ENCODE measurements around the gene OR13C5.
"Not testable (repeated sequence)": the region's sequence is repeated elsewhere in the genome, so short reads cannot be mapped to it uniquely, and the experiment has no call there.

Gene OR13C5

GRCh38 chr9:104599313-104599712 lies at the start of gene OR13C5:
OR13C5 (minus strand) TSS chr9:104599413; CDS start chr9:104599413, 0 bp downstream.
- in situ Hi-C loops (cut with MboI; ENCODE audit: low sequenced_read_pairs), result not testable (repeated sequence)

GRCh38 chr9:104635456-104635855 lies 36.2 kb upstream of the OR13C5 start:
- in situ Hi-C loops (cut with MboI; ENCODE audit: low sequenced_read_pairs), result no loop called here

GRCh38 chr9:104633976-104634520 lies 34.8 kb upstream of the OR13C5 start:
- in situ Hi-C loops (cut with MboI; ENCODE audit: low sequenced_read_pairs), result no loop called here

- in situ Hi-C loops (cut with MboI; ENCODE audit: low sequenced_read_pairs), result not testable (repeated sequence)
Observed at GRCh38 chr9:104625964-104626363, 26.8 kb upstream of the OR13C5 start.

- in situ Hi-C loops (cut with MboI; ENCODE audit: low sequenced_read_pairs), result no loop called here
Observed at GRCh38 chr9:104618104-104618503, 18.9 kb upstream of the OR13C5 start, which contains the start of gene OR13C9. OR13C9 (minus strand) TSS chr9:104618204; CDS start chr9:104618204, 0 bp downstream.

- in situ Hi-C loops (cut with MboI; ENCODE audit: low sequenced_read_pairs), result no loop called here
Observed at GRCh38 chr9:104617418-104617817, 18.2 kb upstream of the OR13C5 start.

GRCh38 chr9:104611213-104611612 lies 12.0 kb upstream of the OR13C5 start:
- in situ Hi-C loops (cut with MboI; ENCODE audit: low sequenced_read_pairs), result no loop called here

- in situ Hi-C loops (cut with MboI; ENCODE audit: low sequenced_read_pairs), result no loop called here
Observed at GRCh38 chr9:104608336-104608735, 9.1 kb upstream of the OR13C5 start.

GRCh38 chr9:104606152-104606551 lies 6.9 kb upstream of the OR13C5 start:
- in situ Hi-C loops (cut with MboI; ENCODE audit: low sequenced_read_pairs), result no loop called here

- in situ Hi-C loops (cut with MboI; ENCODE audit: low sequenced_read_pairs), result not testable (repeated sequence)
Observed at GRCh38 chr9:104605527-104605926, 6.3 kb upstream of the OR13C5 start, which contains the start of gene OR13C2. OR13C2 (minus strand) TSS chr9:104605627; CDS start chr9:104605627, 0 bp downstream.

GRCh38 chr9:104604801-104605200 lies 5.6 kb upstream of the OR13C5 start:
- in situ Hi-C loops (cut with MboI; ENCODE audit: low sequenced_read_pairs), result no loop called here

GRCh38 chr9:104598749-104599148 lies 464 bp downstream of the OR13C5 start:
- in situ Hi-C loops (cut with MboI; ENCODE audit: low sequenced_read_pairs), result not testable (repeated sequence)

GRCh38 chr9:104589626-104590025 lies 9.6 kb downstream of the OR13C5 start:
- in situ Hi-C loops (cut with MboI; ENCODE audit: low sequenced_read_pairs), result no loop called here

GRCh38 chr9:104586496-104587180 lies 12.6 kb downstream of the OR13C5 start:
- in situ Hi-C loops (cut with MboI; ENCODE audit: low sequenced_read_pairs), result no loop called here

GRCh38 chr9:104580562-104580961 lies 18.7 kb downstream of the OR13C5 start:
- in situ Hi-C loops (cut with MboI; ENCODE audit: low sequenced_read_pairs), result no loop called here

GRCh38 chr9:104577263-104577662 lies 21.9 kb downstream of the OR13C5 start:
- in situ Hi-C loops (cut with MboI; ENCODE audit: low sequenced_read_pairs), result no loop called here

GRCh38 chr9:104575456-104575855 lies 23.8 kb downstream of the OR13C5 start:
- in situ Hi-C loops (cut with MboI; ENCODE audit: low sequenced_read_pairs), result no loop called here

GRCh38 chr9:104572612-104573011 lies 26.6 kb downstream of the OR13C5 start:
- in situ Hi-C loops (cut with MboI; ENCODE audit: low sequenced_read_pairs), result no loop called here

- in situ Hi-C loops (cut with MboI; ENCODE audit: low sequenced_read_pairs), result no loop called here
Observed at GRCh38 chr9:104568868-104569267, 30.3 kb downstream of the OR13C5 start, which contains the start of gene OR13C8. OR13C8 (plus strand) TSS chr9:104569168; CDS start chr9:104569168, 0 bp downstream.

- in situ Hi-C loops (cut with MboI; ENCODE audit: low sequenced_read_pairs), result no loop called here
Observed at GRCh38 chr9:104564358-104564757, 34.9 kb downstream of the OR13C5 start.

GRCh38 chr9:104556830-104557634 lies 42.2 kb downstream of the OR13C5 start:
- in situ Hi-C loops (cut with MboI; ENCODE audit: low sequenced_read_pairs), result no loop called here

- in situ Hi-C loops (cut with MboI; ENCODE audit: low sequenced_read_pairs), result no loop called here
Observed at GRCh38 chr9:104555521-104555920, 43.7 kb downstream of the OR13C5 start.
